ENCODE measurements around the gene ST8SIA2.
A peak's percentile ranks its signal among the peaks of the same experiment; 100 is the strongest.

Gene ST8SIA2

GRCh38 chr15:92383519-92384324 is 10.0 kb upstream of the ST8SIA2 start:
- ATAC-seq (replicated peaks) (no peak), DNase-seq (no peak)
- H3K4me3 Mint-ChIP-seq = no peak overlapping the region
- no peaks in the 10 kb centered on the region for H3K4me1 Mint-ChIP-seq
- peaks cover 18 to 21% of the 10 kb centered on the region in 2 donors for H3K27me3 Mint-ChIP-seq
- H3K9me3 Mint-ChIP-seq = peaks cover 7 to 8% of the 10 kb centered on the region in 2 donors
- no peak overlapping the region for H3K27ac Mint-ChIP-seq
- H3K36me3 Mint-ChIP-seq = no peaks in the 10 kb centered on the region

- ATAC-seq (replicated peaks) = no peak
- Mint-ChIP-seq H3K9me3 (peaks cover 5 to 7% of the 10 kb centered on the region in 2 donors), H3K27me3 (peaks cover 23 to 27% of the 10 kb centered on the region in 2 donors), H3K36me3 (no peaks in the 10 kb centered on the region), H3K4me1 (no peaks in the 10 kb centered on the region), H3K4me3 (no peak overlapping the region), H3K27ac (no peak overlapping the region)
- DNase-seq = no peak
Observed at GRCh38 chr15:92384381-92384780, 9.3 kb upstream of the ST8SIA2 start.

- no peak overlapping the region for H3K4me3 Mint-ChIP-seq
- H3K27ac Mint-ChIP-seq = no peak overlapping the region
- H3K4me1 Mint-ChIP-seq = no peaks in the 10 kb centered on the region
- H3K27me3 Mint-ChIP-seq = peaks cover 29 to 34% of the 10 kb centered on the region in 2 donors
- DNase-seq = no peak
- H3K9me3 Mint-ChIP-seq = peaks cover 4 to 5% of the 10 kb centered on the region in 2 donors
- H3K36me3 Mint-ChIP-seq = no peaks in the 10 kb centered on the region
- no peak for ATAC-seq (replicated peaks)
Observed at GRCh38 chr15:92385096-92385495, 8.6 kb upstream of the ST8SIA2 start.

GRCh38 chr15:92391640-92392039 is 2.0 kb upstream of the ST8SIA2 start:
- ATAC-seq (replicated peaks) (peak; percentile 64 to 65), DNase-seq (no peak)
- Mint-ChIP-seq H3K27me3 (peaks cover 67 to 86% of the 10 kb centered on the region in 2 donors), H3K4me1 (peaks cover 3 to 17% of the 10 kb centered on the region in 2 donors), H3K27ac (no peak overlapping the region), H3K36me3 (peaks cover 0 to 1% of the 10 kb centered on the region in 2 donors), H3K4me3 (no peak overlapping the region), H3K9me3 (no peaks in the 10 kb centered on the region)

- Mint-ChIP-seq H3K9me3 (no peaks in the 10 kb centered on the region), H3K4me3 (no peak overlapping the region), H3K36me3 (peaks cover 0 to 1% of the 10 kb centered on the region in 2 donors), H3K27ac (no peak overlapping the region), H3K4me1 (peaks cover 3 to 17% of the 10 kb centered on the region in 2 donors), H3K27me3 (peaks cover 72 to 91% of the 10 kb centered on the region in 2 donors)
- ATAC-seq (replicated peaks) (no peak), DNase-seq (no peak)
Observed at GRCh38 chr15:92392462-92392861, 1.2 kb upstream of the ST8SIA2 start.

GRCh38 chr15:92393980-92394308 is 263 bp downstream of the ST8SIA2 start:
- Mint-ChIP-seq H3K4me1 (peaks cover 3 to 17% of the 10 kb centered on the region in 2 donors), H3K27ac (no peak overlapping the region), H3K36me3 (peaks cover 0 to 1% of the 10 kb centered on the region in 2 donors), H3K4me3 (no peak overlapping the region), H3K27me3 (peaks cover 67 to 80% of the 10 kb centered on the region in 2 donors), H3K9me3 (no peaks in the 10 kb centered on the region)
- ATAC-seq (replicated peaks) (no peak), DNase-seq (no peak)

- no peaks in the 10 kb centered on the region for H3K9me3 Mint-ChIP-seq
- ATAC-seq (replicated peaks) (no peak), DNase-seq (no peak)
- H3K4me3 Mint-ChIP-seq = no peak overlapping the region
- peaks cover 63 to 75% of the 10 kb centered on the region in 2 donors for H3K27me3 Mint-ChIP-seq
- no peak overlapping the region for H3K27ac Mint-ChIP-seq
- peaks cover 0 to 1% of the 10 kb centered on the region in 2 donors for H3K36me3 Mint-ChIP-seq
- peaks cover 3 to 17% of the 10 kb centered on the region in 2 donors for H3K4me1 Mint-ChIP-seq
Observed at GRCh38 chr15:92394309-92395097, 822 bp downstream of the ST8SIA2 start.

GRCh38 chr15:92395098-92395635 is 1.5 kb downstream of the ST8SIA2 start:
- Mint-ChIP-seq H3K9me3 (no peaks in the 10 kb centered on the region), H3K4me1 (peaks cover 3 to 17% of the 10 kb centered on the region in 2 donors), H3K27me3 (peaks cover 56 to 73% of the 10 kb centered on the region in 2 donors), H3K36me3 (peaks cover 0 to 1% of the 10 kb centered on the region in 2 donors), H3K27ac (no peak overlapping the region), H3K4me3 (no peak overlapping the region)
- DNase-seq = no peak
- no peak for ATAC-seq (replicated peaks)

GRCh38 chr15:92399271-92399950 is 5.7 kb downstream of the ST8SIA2 start:
- ATAC-seq (replicated peaks) = no peak
- no peak overlapping the region for H3K4me3 Mint-ChIP-seq
- no peak for DNase-seq
- no peaks in the 10 kb centered on the region for H3K9me3 Mint-ChIP-seq
- H3K27ac Mint-ChIP-seq = no peak overlapping the region
- H3K27me3 Mint-ChIP-seq = peaks cover 25 to 33% of the 10 kb centered on the region in 2 donors
- peaks cover 0 to 10% of the 10 kb centered on the region in 2 donors for H3K4me1 Mint-ChIP-seq
- peaks cover 0 to 1% of the 10 kb centered on the region in 2 donors for H3K36me3 Mint-ChIP-seq

- Mint-ChIP-seq H3K9me3 (no peaks in the 10 kb centered on the region), H3K27ac (no peak overlapping the region), H3K4me3 (no peak overlapping the region), H3K27me3 (peaks cover 16 to 22% of the 10 kb centered on the region in 2 donors), H3K36me3 (no peaks in the 10 kb centered on the region), H3K4me1 (peaks cover 0 to under 1% of the 10 kb centered on the region in 2 donors)
- DNase-seq = no peak
- ATAC-seq (replicated peaks) = no peak
Observed at GRCh38 chr15:92400573-92400972, 6.9 kb downstream of the ST8SIA2 start.

GRCh38 chr15:92400980-92401787 is 7.5 kb downstream of the ST8SIA2 start:
- H3K27ac Mint-ChIP-seq = no peak overlapping the region
- DNase-seq = no peak
- no peaks in the 10 kb centered on the region for H3K36me3 Mint-ChIP-seq
- H3K4me3 Mint-ChIP-seq = no peak overlapping the region
- H3K27me3 Mint-ChIP-seq = peaks cover 11 to 15% of the 10 kb centered on the region in 2 donors
- no peak for ATAC-seq (replicated peaks)
- no peaks in the 10 kb centered on the region for H3K9me3 Mint-ChIP-seq
- no peaks in the 10 kb centered on the region for H3K4me1 Mint-ChIP-seq

GRCh38 chr15:92402751-92403150 is 9.1 kb downstream of the ST8SIA2 start:
- H3K27me3 Mint-ChIP-seq = peaks cover 4 to 6% of the 10 kb centered on the region in 2 donors
- no peaks in the 10 kb centered on the region for H3K36me3 Mint-ChIP-seq
- DNase-seq (no peak), ATAC-seq (replicated peaks) (no peak)
- H3K4me3 Mint-ChIP-seq = no peak overlapping the region
- no peaks in the 10 kb centered on the region for H3K9me3 Mint-ChIP-seq
- H3K4me1 Mint-ChIP-seq = no peaks in the 10 kb centered on the region
- H3K27ac Mint-ChIP-seq = no peak overlapping the region

GRCh38 chr15:92405942-92406341 is 12.3 kb downstream of the ST8SIA2 start:
- Mint-ChIP-seq H3K9me3 (no peaks in the 10 kb centered on the region), H3K27ac (no peak overlapping the region), H3K36me3 (no peaks in the 10 kb centered on the region), H3K4me3 (no peak overlapping the region), H3K27me3 (peaks cover under 1 to 4% of the 10 kb centered on the region in 2 donors), H3K4me1 (no peaks in the 10 kb centered on the region)
- ATAC-seq (replicated peaks) (no peak), DNase-seq (no peak)
